ENCODE data around the gene LRRC8D.

The LRRC8D gene

DNA sequence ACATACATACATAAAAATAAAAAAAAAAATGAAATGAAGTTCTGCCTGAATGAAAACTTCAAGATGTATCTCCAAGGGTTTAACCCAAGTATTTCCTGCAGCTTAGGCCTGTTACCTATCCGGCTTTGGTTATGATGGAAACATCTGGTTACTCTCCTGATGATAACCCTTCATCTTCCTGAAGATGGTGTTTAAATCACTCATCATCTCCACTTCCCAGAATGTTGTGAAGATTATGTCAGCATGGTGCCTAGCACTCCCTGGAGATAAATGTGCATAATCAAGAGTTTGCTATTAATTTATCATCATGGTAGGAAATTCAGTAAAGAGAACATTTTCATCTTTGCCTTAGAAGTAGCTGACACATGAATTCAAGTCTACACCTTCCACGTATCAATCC is 121.2 kb downstream of the LRRC8D start:
- no peak overlapping the region for H3K27ac ChIP-seq
- H3K4me1 ChIP-seq = no peaks in the 10 kb centered on the region

DNA sequence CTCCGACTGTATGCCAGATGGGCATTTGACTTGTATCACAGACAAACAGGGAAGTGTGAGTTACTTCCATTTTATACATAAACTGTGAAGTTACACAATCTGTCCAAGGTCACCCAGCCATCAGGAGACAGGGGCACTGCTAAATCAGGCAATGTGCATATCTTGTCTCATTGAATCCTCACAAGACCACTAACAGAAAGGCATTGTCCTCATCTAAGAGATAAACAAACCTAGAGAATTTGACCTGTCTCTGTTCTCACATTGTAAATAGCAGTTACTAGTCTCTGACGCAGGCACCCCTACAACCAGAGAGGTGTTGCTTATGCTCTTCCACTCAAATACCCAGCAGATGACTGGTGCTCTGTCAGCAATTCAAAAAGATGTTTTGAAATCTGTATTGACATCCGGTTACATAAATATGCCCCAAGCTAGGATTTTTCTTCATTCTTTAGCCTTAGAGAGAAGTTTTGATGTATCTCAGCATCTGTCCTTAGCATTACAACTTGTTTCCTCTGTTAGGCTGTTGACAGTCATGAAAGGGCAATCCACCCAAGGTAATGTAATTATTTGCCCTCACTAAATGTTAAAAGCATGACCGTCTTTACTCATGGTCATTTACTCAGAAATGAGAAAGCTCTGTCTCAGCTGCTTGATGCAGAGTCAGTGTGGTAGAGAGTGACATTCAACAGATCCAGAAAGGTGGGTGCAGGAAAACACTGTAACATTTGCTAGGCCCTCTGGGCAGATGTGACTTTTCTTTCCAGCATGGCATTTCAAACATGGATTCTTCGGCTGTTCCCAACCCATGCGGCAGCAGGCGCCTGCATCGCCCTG is 122.2 kb downstream of the LRRC8D start:
- H3K9me3 ChIP-seq (ENCODE audit: control insufficient read depth, low read length) = no peaks in the 10 kb centered on the region
- H3K79me2 ChIP-seq = no peaks in the 10 kb centered on the region
- H3K36me3 ChIP-seq (ENCODE audit: control insufficient read depth, insufficient read depth, low read length) = no peaks in the 10 kb centered on the region
- no peaks in the 10 kb centered on the region for H3K4me1 ChIP-seq
- no peak overlapping the region for H3K4me3 ChIP-seq (ENCODE audit: low read depth, low read length)
- no peak overlapping the region for H3K27ac ChIP-seq
- H3K9ac ChIP-seq = no peak overlapping the region
- no peak overlapping the region for H2AFZ ChIP-seq
- no peaks in the 10 kb centered on the region for H3K27me3 ChIP-seq (ENCODE audit: control insufficient read depth, insufficient read depth, low read length)
- H3K4me2 ChIP-seq (ENCODE audit: low read length) = no peak overlapping the region
- TF ChIP-seq, protein P1, sequence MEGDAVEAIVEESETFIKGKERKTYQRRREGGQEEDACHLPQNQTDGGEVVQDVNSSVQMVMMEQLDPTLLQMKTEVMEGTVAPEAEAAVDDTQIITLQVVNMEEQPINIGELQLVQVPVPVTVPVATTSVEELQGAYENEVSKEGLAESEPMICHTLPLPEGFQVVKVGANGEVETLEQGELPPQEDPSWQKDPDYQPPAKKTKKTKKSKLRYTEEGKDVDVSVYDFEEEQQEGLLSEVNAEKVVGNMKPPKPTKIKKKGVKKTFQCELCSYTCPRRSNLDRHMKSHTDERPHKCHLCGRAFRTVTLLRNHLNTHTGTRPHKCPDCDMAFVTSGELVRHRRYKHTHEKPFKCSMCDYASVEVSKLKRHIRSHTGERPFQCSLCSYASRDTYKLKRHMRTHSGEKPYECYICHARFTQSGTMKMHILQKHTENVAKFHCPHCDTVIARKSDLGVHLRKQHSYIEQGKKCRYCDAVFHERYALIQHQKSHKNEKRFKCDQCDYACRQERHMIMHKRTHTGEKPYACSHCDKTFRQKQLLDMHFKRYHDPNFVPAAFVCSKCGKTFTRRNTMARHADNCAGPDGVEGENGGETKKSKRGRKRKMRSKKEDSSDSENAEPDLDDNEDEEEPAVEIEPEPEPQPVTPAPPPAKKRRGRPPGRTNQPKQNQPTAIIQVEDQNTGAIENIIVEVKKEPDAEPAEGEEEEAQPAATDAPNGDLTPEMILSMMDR (IDR thresholded peaks at IDR 0.05) = no peak

More for the DNA sequence above, 121.2 kb downstream of the LRRC8D start:
- no peak overlapping the region for H3K4me3 ChIP-seq (ENCODE audit: low read depth, low read length)
- H3K27me3 ChIP-seq (ENCODE audit: control insufficient read depth, insufficient read depth, low read length) = no peaks in the 10 kb centered on the region
- H3K4me2 ChIP-seq (ENCODE audit: low read length) = no peak overlapping the region
- H2AFZ ChIP-seq = no peak overlapping the region
- no peaks in the 10 kb centered on the region for H3K36me3 ChIP-seq (ENCODE audit: control insufficient read depth, insufficient read depth, low read length)
- TF ChIP-seq, protein P1 (IDR thresholded peaks at IDR 0.05) = no peak
- no peaks in the 10 kb centered on the region for H3K79me2 ChIP-seq
- no peaks in the 10 kb centered on the region for H3K9me3 ChIP-seq (ENCODE audit: control insufficient read depth, low read length)
- no peak overlapping the region for H3K9ac ChIP-seq

DNA sequence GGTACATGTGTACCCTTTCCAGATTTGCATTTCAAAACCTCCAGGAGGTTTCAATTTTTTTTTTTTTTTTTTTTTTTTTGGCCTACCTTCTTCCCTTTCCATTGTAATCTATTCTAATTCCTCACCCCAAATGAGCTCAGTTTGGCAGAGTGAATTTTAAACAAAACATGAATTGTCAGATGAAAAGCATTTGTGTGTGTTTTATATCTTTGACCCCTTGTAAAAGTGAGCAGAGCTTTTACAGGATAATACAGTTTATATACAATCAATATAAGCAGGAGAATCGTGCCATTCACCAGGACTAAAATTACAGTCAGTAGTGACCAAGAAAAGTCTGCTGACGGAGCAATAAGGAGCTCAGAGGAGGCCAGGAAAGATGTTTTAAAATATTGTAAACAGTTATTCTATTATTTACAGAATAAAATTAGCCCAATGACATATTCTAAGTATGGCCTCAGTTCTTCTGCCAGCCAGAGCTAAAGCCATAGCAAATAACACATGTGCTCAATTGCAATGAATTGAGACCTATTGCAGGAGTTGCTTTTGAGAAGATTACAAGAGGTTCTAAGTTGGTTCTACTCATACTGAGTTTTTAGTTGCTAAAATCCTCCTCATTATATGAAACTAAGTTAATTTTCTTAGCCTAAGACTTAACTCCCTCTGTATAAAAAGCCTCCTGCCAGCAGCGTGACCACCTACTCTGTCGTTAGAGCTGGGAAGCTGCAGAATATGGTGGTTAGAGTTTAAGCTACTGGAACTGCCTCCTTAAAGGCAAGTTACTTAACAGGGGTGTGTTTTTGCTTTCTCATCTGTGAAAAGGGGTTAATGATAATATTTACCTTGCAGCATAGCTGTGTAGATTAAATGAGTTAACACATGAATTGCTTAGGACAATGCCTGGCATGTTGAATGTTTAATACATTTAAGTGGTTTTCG is 123.3 kb downstream of the LRRC8D start:
- TF ChIP-seq, protein P1 (IDR thresholded peaks at IDR 0.05) = no peak
- Histone ChIP-seq H3K36me3 (ENCODE audit: control insufficient read depth, insufficient read depth, low read length) (no peaks in the 10 kb centered on the region), H3K9me3 (ENCODE audit: control insufficient read depth, low read length) (no peaks in the 10 kb centered on the region), H3K4me1 (no peaks in the 10 kb centered on the region), H3K79me2 (no peaks in the 10 kb centered on the region), H3K27me3 (ENCODE audit: control insufficient read depth, insufficient read depth, low read length) (no peaks in the 10 kb centered on the region), H2AFZ (no peak overlapping the region), H3K4me2 (ENCODE audit: low read length) (no peak overlapping the region), H3K4me3 (ENCODE audit: low read depth, low read length) (no peak overlapping the region), H3K27ac (no peak overlapping the region), H3K9ac (no peak overlapping the region)

DNA sequence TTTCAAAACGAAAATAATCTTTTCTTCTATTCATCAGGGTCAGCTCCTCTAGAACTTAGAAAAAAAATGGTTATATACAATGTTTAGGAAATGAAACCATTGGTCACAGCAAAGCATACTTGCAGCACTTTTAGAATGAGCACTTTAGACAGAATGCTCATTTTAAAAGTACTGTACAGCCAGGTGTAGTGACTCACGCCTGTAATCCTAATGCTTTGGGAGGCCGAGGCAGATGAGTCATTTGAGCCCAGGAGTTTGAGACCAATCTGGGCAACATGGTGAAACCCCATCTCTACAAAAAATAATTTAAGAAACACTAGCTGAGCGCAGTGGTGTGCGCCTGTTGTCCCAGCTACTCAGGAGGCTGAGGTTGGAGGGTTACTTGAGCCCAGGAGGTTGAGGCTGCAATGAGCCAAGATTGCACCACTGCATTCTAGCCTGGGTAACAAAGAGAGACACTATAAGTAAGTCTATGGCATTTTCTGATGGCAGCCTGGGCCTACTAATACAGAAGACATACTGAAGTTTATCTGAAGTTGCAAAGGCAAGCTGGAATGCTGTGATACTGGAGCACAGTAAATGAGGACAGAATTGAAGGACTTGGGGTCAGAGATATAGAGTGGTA is 125.1 kb downstream of the LRRC8D start:
- no peak overlapping the region for H3K27ac ChIP-seq

More for the DNA sequence above, 125.1 kb downstream of the LRRC8D start:
- no peaks in the 10 kb centered on the region for H3K79me2 ChIP-seq
- H2AFZ ChIP-seq = no peak overlapping the region
- H3K36me3 ChIP-seq (ENCODE audit: control insufficient read depth, insufficient read depth, low read length) = no peaks in the 10 kb centered on the region
- H3K4me2 ChIP-seq (ENCODE audit: low read length) = no peak overlapping the region
- H3K4me3 ChIP-seq (ENCODE audit: low read depth, low read length) = no peak overlapping the region
- no peaks in the 10 kb centered on the region for H3K9me3 ChIP-seq (ENCODE audit: control insufficient read depth, low read length)
- H3K27me3 ChIP-seq (ENCODE audit: control insufficient read depth, insufficient read depth, low read length) = no peaks in the 10 kb centered on the region
- H3K4me1 ChIP-seq = no peaks in the 10 kb centered on the region
- no peak overlapping the region for H3K9ac ChIP-seq
- TF ChIP-seq, protein P1 (IDR thresholded peaks at IDR 0.05) = no peak

Measured in parathyroid adenoma (tissue), 2 donors.